Measurements from ENCODE around the gene HK3.

HK3 gene

DNA sequence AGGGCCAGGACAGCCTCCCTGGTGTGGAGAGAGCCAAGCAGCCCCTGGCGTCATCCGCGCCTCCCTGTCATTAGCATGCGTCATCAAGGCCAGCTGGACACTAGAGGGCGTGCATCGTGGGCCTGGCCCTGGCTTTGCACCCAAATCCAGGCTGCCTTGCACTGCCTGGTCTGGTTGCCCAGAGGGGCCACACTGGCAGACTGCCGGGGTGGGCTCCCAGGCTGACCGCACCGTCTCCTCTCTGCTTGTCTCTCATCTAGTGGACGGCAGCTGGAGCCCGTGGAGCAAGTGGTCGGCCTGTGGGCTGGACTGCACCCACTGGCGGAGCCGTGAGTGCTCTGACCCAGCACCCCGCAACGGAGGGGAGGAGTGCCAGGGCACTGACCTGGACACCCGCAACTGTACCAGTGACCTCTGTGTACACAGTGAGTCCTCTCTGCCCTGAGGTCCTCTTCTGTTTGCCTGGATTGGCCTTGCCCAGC is 29.0 kb downstream of the HK3 start:
- peak in 14 of 51 donors; percentile 6 to 44 (median 22) for DNase-seq

DNA sequence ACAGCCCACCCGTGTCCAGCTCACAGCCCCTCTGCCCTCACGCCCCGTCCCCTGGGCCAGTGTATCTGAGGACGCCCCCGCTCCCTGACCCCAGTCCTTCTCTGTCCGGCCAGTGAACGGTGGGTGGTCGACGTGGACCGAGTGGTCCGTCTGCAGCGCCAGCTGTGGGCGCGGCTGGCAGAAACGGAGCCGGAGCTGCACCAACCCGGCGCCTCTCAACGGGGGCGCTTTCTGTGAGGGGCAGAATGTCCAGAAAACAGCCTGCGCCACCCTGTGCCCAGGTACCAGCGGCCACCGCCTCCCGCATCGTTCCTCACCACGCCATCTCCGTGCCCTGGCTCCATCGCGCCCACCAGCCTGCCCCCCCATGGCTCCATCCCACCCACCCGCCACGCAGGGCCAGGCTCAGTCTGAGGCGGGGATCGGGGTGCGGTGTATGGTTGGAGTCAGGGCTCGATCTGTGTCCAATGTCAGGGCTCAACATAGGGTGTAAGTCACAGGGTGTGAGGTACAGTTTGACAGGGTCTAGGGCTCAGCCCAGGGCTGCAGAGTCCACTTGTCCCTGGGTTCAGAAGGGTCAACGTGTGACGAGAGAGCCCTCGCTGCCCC is 29.5 kb downstream of the HK3 start:
- DNase-seq = no peak

DNA sequence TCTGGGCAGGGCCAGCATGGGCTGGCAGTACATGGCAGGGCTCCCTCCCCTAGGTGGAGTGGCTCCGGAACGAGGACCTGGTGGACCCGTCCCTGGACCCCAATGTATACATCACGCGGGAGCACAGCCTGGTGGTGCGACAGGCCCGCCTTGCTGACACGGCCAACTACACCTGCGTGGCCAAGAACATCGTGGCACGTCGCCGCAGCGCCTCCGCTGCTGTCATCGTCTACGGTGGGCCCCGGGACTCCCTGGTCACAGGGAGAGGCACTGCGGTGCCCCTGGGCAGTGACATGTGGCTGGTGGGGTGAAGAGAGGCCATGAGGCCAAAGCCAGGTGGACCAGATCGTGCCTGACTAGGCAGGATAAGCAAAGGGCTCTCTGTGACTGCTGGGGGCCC is 30.4 kb downstream of the HK3 start:
- DNase-seq = no peak

DNA sequence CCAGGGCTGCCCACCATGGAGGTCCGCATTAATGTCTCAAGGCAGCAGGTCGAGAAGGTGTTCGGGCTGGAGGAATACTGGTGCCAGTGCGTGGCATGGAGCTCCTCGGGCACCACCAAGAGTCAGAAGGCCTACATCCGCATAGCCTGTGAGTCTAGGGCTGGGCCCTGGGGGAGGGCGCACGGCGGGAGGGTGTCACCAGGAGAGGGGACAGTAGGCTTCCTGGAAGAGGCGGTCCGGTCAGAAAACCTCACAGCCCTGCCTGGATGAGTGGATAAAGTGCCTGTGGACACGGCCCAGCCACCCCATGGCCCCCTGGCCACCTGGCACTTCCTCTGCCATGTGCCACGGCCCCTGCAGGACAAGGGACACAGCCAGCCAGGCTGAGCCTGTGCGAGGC is 31.0 kb downstream of the HK3 start:
- no peak for DNase-seq

DNA sequence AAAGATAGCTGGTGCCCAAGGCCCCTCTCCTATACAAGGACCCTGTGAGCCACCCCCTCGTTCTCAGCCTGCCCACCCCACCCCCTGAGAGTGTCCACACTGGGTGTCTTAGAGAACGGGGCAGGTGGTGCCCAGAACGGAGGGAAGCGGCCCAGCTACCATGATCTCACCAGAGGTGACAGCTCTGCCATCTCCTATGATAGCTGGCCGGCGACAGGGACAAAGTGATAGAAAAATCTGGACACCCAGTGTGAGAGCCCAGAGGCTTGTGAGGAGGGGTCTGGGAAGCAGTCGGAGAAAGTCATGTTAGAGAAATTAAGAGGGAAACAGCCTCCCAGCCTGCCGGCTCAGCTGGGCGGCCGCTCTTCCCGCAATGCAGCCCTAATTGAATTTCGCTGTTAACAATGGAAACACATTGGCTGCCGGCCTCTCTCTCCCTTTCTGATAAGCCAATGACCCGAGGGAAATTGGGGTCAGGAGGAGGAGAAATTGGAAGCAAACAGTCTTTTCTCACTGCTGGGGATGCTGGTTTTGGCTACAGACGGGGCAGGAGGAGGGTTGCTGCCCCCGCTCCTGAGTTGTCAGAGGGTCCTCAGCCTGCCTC is 32.3 kb downstream of the HK3 start:
- DNase-seq = no peak

DNA sequence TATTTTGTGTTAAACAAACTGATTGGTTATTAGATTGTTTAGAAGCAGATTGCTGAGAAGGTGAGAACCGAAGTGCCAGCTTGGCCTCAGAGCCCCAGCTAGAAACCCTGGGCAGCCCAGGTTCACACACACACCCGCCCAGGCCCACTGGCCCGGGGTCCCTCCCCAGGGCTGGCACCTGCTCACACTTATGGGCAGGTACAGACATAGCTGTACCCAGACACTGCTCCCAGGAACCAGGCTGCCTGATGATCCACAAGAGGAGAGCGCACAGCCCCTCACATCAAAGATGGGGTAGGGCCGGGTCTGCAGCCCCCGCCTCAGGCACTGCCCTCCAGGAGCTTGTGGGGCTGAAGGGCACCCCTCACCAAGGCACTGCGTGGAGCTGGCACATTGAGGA is 33.2 kb downstream of the HK3 start:
- no peak for DNase-seq

DNA sequence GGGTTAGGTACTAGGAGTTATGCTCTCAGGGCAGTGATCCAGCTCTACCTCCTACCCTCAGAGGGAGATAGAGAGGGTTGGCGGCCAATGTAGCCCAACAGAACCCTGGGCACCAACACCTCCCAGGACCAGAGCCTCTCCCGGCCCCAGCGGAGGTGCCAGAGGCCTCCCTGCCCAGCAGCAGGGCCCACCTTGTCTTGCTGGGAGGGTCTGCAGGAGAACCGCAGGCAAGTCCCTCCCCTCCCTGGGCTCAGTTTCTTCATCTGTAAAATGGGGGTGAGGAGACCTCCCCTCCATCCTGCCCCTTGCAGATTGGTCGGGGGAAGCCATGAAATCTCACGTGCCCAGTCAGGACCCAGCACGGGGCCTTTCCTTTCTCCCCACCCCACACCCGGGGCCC is 34.4 kb downstream of the HK3 start:
- DNase-seq = no peak

DNA sequence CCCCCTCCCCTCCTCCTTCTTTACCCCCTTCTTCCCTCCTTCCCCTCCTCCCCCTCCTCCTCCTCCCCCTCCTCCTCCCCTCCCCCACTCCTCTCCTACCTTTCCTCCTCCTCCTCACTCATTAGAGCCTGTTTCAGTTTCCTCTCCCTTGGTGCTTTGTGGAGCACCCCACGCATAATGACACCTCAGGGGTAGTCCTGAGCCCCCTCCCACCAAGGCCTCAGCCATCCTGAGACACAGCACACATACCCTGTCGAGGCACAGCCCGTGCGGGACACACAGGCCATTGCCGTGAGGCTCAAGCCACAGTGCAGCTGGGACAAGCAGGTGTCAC is 35.4 kb downstream of the HK3 start:
- DNase-seq = no peak

DNA sequence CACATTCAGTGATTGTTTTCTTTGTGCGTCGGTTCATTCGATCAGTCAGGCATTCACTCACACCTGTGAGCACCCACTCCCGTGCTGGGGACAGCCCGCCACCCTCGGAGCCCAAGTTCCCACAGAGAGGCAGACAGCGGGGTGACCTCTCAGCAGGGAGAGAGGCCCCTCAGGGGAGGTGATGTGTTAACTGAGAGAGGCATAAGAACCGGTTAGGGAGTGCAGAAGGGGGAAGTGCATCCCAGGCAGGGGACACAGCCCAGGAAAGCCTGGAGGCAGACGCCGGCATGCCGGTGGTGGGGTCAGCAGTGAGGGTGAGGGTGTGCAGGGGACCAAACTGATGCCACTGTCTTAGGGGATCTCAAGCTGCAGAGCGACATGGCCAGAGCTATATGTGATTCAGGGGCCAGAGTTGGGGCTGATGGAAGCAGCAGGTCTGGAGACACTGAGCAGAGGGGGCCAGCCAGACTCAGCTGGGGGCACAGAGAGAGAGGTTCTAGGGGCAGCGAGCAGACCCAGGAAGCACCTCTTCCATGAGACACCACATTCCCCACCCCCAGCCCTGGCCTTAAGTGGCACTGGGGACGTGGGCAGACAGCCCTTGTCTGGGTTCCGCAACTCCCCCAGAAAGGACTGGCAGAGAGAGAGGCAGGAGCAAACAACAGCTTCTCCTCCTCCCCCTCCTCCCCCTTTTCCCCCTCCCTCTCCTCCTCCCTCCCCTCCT is 35.9 kb downstream of the HK3 start:
- no peak for DNase-seq

DNA sequence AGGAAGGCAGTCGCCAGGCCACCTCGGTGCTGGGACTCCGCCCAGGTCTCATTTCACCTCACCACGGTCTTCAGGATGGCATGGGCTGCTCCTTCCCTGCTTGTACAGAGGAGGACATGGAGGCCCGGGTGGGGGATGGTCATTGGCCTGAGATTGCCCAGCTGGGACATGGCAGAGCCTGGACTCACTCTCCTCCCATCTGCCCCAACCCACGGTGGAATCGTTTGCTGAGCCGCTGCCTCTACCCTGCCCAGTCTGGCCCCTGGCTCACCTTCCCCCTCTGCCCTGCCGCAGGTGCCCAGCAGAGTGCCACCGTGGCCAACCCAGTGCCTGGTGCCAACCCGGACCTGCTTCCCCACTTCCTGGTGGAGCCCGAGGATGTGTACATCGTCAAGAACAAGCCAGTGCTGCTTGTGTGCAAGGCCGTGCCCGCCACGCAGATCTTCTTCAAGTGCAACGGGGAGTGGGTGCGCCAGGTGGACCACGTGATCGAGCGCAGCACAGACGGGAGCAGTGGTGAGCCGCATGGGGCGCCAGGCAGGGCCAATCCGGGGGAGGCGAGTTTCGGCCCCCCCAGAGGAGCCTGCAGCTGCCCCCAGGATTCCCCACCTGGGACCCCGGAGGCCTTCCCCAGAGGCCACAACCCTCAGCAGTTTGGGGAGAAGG is 36.7 kb downstream of the HK3 start:
- DNase-seq = no peak

DNA sequence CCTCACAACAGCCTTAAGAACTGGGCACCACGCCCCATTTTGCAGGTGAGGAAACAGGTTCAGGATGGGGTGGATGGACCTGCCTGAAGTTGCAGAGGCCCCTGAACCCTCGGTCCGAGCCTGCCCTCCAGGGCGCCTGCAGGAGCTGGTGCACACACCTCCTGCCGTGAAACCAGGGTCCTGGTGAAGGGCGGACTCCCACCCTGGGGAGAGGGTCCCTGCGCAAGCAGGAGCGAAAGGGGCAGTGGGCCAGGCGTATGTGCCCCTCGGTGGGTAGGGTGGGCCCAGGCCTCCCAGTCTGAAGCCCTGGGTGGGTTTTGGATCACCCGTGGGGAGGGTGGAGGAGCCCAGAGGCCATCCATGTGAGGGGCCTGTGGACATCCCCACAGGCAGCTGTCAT is 37.9 kb downstream of the HK3 start:
- no peak for DNase-seq

DNA sequence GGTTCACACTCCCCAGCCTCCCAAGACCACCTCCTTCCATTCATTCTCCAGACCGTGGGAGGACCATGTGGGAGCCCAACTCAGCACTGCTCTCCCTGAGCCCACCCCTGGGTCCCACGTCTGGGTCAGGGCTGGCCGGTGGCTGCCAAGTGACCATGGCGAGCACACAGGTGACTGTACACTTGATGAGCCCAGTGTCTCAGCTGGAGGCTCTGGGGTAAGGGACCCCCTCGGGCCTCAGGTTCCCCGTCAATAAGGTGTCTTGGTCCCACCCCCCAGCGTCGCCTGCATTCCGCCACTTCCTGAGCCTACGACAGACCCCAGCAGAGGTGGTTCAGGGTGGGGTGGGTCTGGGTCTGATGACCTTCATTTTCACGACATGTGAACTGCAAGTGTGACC is 38.8 kb downstream of the HK3 start:
- no peak for DNase-seq

DNA sequence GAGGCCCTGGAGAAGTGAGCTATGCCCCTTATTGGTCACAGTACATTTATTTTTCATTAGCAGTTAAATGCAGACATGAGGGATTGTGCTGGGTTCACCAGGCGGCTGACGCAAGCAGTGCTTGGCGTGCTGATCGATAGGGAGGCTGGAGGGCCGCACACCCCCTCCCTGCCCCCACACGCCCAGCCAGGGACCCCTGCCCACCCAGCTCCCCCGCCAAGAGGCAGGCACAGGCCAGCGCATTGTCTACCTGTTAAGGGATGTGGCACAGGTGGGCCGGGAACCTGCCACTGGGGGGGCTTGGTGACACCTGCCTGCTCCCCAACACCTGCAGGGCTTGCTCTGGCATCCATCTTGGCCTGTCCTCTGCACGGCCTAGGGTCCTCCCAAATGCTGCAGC is 39.2 kb downstream of the HK3 start:
- DNase-seq = no peak

DNA sequence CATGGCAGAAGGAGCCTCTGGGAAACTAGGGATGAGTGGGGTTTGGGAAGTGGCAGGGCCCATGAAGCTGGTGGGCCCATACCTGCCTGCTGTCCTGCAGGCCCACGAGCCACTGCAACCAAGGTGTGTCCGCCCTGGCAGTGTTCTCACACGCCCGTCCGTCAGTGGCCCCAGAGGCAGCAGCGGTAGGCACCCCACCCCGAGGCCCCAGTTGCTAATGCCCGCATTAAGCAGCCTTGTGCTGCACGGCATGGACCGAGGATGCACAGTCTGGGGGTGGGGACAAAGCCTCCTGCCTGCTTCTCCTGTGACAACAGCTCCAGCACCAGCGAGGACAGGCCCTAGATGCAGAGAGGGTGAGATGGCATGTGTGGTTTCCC is 41.3 kb downstream of the HK3 start:
- DNase-seq = no peak

DNA sequence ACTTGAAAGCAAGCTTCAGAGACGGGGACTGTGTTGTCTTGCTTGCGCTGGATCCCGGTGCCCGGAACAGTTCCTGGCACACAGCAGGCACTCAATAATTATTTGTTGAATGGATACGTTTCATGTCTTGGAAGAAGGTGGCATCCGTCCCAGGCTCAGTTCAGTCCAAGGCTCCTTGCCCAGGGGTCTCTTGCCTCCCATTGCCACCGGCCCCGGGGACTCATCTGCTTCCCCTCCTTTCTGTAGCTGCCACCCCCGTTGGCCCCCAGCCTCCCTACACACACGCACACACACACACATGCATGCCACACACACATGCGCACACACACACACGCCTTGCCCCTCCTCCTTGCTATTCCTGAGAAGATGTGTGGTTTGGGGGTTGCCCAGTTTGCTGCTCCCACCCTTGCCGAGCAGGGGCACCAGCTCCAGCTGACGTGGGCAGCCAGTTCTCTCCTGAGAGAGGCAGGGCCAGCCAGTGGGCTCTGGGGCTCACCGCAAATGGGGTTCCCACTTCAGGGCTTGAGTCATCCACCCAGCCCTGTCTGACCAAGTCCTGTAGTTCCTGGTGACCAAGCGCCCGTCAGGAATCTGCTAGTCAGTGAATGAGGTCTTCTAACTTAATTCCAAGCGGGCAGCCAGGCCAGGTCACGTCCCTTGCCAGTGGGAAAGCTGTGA is 41.8 kb downstream of the HK3 start:
- DNase-seq = peak in 1 of 51 donors; percentile 7

DNA sequence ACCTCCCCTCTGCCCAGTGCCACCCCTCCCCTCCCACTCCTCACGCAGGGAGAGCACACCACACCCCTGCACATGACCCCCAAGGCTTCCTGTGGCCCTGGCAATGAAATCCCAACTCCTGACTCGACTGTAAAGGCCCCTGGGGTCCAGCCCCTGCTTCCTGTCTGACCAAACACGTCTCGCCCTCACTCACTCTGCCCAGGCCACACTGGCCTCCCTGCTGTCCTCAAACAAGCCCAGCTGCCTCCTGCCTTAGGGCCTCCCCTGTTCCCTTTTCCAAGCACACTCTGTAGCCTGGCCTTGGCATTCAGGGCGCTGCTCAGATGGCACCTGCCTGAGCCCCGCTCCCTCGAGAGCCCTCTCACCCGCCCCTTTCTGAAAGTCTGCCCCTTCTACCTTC is 42.4 kb downstream of the HK3 start:
- DNase-seq = no peak

DNA sequence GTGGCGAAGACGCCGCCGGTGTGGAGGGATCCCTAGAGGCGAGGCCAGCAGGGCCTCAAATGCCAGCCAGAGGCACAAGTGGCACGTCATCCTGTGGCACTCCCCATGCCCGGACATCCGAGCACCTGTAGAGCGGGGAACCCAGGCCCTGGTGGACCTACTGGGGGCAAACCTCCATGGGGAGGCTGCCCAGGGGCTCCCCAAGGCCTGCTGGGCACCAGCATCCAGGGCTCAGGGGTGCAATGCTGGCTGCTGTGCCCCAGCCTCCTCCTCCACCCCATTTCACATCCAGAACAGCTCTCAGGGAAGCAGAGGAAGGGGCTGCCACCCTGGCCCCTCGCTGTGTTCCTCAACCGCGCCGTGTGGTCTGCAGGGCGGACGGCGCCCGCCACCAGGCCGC is 43.5 kb downstream of the HK3 start:
- DNase-seq = no peak

DNA sequence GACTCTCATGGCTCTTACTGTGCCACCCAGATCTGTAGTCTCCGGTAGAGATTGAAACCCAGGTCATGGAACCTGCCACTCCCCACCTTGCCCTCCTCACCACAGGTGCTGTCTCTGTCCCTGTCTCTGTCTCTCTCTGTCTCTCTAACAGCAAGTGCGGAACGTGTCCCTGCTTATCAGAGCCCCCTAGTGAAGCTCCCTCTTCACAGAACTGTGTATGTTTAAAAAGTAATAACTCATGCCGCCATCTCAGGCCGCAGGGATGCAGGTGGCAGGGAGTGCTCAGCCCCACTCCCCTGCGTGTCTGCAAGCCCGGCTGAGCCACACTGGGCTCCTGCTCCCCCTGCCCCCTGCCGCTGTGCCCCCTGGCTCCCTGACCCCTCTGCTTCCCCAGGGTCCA is 45.0 kb downstream of the HK3 start:
- DNase-seq = no peak

DNA sequence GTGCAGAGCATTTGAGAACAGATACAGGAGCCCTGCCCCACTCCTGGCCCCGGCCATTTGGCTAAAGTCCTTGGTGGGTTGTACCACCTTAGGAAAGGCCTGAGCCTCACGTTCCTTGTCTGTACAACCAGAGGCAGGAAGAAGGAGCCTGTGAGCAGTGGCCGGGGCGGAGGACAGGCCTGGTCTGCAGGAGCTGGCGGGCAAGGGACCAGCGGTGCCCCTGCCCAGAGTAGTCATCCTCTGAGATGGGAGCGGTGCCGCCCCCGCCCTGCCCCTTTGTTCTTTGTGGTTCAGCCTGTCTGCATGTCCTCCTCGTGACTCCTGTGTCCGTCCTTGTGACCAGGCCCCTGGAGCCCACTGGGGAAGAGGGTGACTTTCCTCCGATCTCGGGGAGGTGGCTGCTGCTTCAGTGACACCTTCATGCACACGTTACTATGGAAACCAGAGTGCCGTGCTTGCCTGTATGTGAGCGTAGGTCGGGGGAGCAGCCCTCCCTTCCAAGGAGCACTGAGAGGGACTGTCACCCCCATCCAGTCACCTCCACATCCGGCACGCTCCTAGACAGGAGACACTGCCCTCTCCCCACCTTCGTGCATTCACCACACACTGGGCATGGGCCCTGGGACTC is 45.9 kb downstream of the HK3 start:
- DNase-seq = peak in 7 of 51 donors; percentile 15 to 56 (median 20)

DNA sequence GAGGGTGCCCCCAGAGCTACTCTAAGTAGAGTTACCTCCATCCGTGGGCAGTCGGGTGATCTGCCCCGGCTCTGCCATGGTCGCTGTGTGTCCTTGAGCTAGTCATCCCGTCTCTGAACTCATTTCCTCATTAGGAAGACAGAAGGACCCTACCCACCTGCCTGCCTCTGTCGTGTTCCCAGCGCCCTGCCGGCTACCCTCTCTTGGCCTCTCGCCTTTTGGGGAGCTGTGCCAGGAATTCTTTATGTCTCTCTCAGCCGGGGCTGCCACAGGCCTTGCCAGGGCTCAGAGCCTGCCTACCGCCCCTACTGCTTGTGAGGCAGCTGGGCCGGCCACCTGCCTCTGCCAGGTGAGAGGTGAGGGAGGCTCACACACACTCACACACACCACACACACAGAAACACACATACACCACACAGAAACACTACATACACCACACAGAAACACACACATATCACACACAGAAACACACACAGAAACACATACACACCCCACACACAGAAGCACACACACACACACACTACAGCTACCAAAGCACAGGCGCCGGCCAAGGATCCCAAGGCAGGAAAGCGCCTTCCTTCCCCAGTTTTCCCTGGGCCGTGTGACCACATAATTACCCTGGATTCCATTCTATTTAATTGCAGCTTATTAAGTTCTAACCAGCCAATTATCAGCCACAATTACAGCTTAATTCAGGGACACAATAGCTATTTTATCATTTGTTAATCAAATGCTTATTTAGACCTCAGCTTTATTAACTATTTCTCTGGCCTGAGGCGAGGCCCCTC is 47.1 kb downstream of the HK3 start:
- no peak for DNase-seq

DNA sequence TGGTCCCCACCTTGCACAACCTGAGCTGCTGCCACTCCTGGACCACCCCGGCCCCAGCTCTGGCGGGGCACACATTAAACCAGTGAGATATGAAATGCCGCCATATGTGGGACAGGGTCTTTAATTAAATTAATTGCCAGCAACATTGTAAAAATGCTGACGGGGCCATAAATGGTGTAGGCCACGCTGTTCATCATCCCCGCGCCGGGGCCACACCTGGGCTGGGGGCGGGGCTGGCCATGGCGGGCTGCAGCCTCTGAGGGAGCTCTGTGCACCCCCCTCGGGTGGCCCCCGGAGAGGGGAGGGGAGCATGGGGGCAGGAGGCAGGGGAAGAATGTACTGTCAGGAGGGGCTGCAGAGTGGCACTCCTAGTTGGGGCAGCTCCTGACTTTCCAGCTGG is 47.8 kb downstream of the HK3 start:
- no peak for DNase-seq

Data from hypothalamus (tissue), 51 donors.